GM21723 (cell line): ENCODE results near the gene PCDHGA7.
"Not testable (repeated sequence)": the region's sequence is repeated elsewhere in the genome, so short reads cannot be mapped to it uniquely, and the experiment has no call there.

ENCODE experiments used
- ATAC-seq: cut with Tn5 transposase; IDR thresholded peaks from one replicate; pipeline ENCODE4 v1.9.1; 2021; ENCODE audit warnings: mild to moderate bottlenecking, moderate library complexity; ENCODE audit not compliant: unreplicated experiment

The PCDHGA7 gene

DNA sequence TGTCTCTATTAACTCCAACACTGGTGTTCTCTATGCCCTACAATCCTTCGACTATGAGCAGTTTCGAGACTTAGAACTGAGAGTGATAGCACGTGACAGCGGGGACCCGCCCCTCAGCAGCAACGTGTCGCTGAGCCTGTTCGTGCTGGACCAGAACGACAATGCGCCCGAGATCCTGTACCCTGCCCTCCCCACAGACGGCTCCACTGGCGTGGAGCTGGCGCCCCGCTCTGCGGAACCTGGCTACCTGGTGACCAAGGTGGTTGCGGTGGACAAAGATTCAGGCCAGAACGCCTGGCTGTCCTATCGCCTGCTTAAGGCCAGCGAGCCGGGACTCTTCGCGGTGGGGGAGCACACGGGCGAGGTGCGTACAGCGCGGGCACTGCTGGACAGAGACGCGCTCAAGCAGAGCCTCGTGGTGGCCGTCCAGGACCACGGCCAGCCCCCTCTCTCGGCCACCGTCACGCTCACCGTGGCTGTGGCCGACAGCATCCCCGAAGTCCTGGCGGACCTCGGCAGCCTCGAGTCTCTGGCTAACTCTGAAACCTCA, 40.3 kb downstream of the PCDHGA7 start:
- no peak for ATAC-seq

GRCh38 chr5:141427783-141428426, 45.4 kb downstream of the PCDHGA7 start:
- no peak for ATAC-seq

- ATAC-seq, result peak; percentile 89
Measured at GRCh38 chr5:141430332-141431113, 48.0 kb downstream of the PCDHGA7 start, which contains the start of gene PCDHGA12. Gene PCDHGA12 (plus strand): TSS chr5:141430507. CDS start chr5:141430760, 253 bp downstream.

DNA sequence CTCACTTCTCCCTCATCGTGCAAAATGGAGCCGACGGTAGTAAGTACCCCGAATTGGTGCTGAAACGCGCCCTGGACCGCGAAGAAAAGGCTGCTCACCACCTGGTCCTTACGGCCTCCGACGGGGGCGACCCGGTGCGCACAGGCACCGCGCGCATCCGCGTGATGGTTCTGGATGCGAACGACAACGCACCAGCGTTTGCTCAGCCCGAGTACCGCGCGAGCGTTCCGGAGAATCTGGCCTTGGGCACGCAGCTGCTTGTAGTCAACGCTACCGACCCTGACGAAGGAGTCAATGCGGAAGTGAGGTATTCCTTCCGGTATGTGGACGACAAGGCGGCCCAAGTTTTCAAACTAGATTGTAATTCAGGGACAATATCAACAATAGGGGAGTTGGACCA, 48.7 kb downstream of the PCDHGA7 start:
- peak; percentile 36 for ATAC-seq

GRCh38 chr5:141432308-141432707, 49.8 kb downstream of the PCDHGA7 start:
- not testable (repeated sequence) for ATAC-seq

DNA sequence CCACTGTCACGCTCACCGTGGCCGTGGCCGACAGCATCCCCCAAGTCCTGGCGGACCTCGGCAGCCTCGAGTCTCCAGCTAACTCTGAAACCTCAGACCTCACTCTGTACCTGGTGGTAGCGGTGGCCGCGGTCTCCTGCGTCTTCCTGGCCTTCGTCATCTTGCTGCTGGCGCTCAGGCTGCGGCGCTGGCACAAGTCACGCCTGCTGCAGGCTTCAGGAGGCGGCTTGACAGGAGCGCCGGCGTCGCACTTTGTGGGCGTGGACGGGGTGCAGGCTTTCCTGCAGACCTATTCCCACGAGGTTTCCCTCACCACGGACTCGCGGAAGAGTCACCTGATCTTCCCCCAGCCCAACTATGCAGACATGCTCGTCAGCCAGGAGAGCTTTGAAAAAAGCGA, 50.2 kb downstream of the PCDHGA7 start:
- not testable (repeated sequence) for ATAC-seq

- ATAC-seq, result no peak
Measured at GRCh38 chr5:141434006-141434405, 51.5 kb downstream of the PCDHGA7 start.
